ENCODE data around the gene GOLT1A. TPM values are rescaled to one million over a fixed set of nuclear protein-coding genes. Genes with fewer than 3 reads are reported as not detected.

Gene GOLT1A
- total RNA-seq, 4 donors from 2014 or later, result 0.38 TPM; not detected in 3

DNA sequence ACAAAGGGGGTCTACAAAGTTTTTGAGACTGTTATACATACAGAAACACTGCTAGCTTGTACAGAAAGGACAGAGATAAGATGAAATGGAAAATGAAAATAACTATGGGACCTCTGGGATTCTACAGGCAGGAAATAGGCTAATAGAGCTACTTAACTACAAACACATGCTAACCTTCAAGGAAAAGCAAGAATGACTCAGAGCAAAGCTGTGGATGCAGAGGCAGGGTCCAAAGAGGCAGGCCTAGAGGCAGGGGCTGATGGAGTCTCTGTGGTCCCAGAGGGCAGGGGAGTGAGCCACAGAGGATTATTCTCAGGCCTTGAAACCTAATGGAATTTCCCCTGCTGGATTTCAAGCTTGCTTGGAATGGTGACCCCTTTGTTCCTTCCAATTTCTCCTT is 18.7 kb upstream of the GOLT1A start:
- intact Hi-C loops (cut with DNase I), result no loop called here
- H3K4me1 ChIP-seq, result no peaks in the 10 kb centered on the region
- H3K27me3 ChIP-seq, result no peaks in the 10 kb centered on the region
- TF ChIP-seq CTCF (IDR thresholded peaks at IDR 0.05) (no peak), POLR2A (IDR thresholded peaks at IDR 0.05) (no peak)
- H3K27ac ChIP-seq, result no peak overlapping the region
- H3K36me3 ChIP-seq, result peaks cover 0 to 39% (median 0%) of the 10 kb centered on the region in 3 donors
- no peak for DNase-seq
- no peaks in the 10 kb centered on the region for H3K9me3 ChIP-seq
- H3K4me3 ChIP-seq, result no peak overlapping the region

DNA sequence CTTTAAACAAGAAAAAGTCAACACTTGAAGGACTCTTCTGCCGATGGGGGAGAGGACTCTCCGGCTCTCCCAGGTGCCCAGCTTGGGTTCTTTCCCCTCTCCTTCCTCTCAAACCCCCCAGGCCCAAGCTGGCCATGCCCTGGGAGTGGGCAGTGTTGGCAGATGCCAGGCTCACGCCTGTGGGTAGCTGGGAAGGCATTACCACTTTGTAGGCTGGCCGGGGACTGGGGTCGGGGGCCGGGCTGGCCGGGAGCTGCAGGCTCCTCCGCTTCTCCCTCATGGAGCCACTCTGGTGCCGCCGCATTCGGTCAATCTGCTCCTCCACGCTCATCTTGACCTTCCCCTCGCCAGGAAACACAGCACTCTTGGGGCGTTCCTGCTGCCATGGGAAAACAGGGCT is 16.4 kb upstream of the GOLT1A start:
- no peak for DNase-seq
- H3K27ac ChIP-seq, result no peak overlapping the region

GRCh38 chr1:204228896-204229295 is 15.1 kb upstream of the GOLT1A start:
- no peak for DNase-seq
- TF ChIP-seq CTCF (IDR thresholded peaks at IDR 0.05) (no peak), POLR2A (IDR thresholded peaks at IDR 0.05) (no peak)
- 91 to 99% methylated on average over 13 of the region's 13 CpGs for WGBS, 2 donors
- no peak overlapping the region for H3K4me3 ChIP-seq
- intact Hi-C loops (cut with DNase I), result no loop called here
- H3K4me1 ChIP-seq, result peaks cover 0 to 15% (median 0%) of the 10 kb centered on the region in 3 donors
- H3K27ac ChIP-seq, result no peak overlapping the region
- peaks cover 0 to 32% (median 0%) of the 10 kb centered on the region in 3 donors for H3K36me3 ChIP-seq
- H3K27me3 ChIP-seq, result no peaks in the 10 kb centered on the region
- H3K9me3 ChIP-seq, result no peaks in the 10 kb centered on the region

More for the DNA sequence above, 16.4 kb upstream of the GOLT1A start:
- H3K4me1 ChIP-seq, result peaks cover 0 to 15% (median 0%) of the 10 kb centered on the region in 3 donors
- peaks cover 0 to 32% (median 0%) of the 10 kb centered on the region in 3 donors for H3K36me3 ChIP-seq
- TF ChIP-seq POLR2A (IDR thresholded peaks at IDR 0.05) (no peak), CTCF (IDR thresholded peaks at IDR 0.05) (no peak)
- no peak overlapping the region for H3K4me3 ChIP-seq
- H3K9me3 ChIP-seq, result no peaks in the 10 kb centered on the region
- intact Hi-C loops (cut with DNase I), result no loop called here
- no peaks in the 10 kb centered on the region for H3K27me3 ChIP-seq
- WGBS, 2 donors, result 89 to 93% methylated on average over 9 to 13 of the region's 14 CpGs

DNA sequence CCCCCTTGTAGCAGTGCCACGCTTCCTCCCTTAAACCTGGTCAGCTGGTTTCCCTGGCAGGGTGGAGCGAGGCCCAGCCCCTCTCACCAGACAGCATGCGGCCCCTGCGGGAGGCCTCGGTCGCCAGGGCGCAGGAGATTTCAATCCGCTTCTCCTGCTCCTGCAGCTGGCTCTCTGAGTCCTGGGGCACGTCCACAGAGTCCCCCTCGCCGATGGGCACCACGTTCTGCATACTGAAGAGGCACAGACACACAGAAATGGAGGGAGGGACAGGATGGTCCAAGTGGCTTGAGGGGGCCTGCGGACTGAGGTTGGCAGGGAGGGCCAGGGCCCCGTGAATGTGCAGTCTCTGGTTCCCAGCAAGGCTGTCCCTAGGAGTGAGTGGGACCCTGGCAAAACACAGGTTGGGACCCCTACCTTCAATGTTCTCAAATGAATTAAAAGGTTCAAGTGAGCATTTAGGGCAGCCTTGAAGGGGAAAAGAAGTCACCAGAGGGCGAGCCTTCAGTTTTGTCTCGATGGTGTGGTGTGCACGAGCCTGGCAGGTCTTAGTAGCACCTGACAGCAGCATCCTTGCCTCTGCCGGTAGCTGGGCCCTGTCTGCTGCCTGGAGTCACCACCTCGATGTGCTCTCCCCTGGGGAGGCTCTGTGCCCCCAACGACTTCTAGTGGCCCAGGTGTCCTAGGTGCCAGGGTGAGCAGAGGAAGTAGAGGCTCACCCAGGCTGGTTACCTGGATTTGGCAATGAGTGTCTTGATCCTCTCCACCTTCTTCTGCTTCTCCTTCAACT is 14.4 kb upstream of the GOLT1A start:
- TF ChIP-seq CTCF (IDR thresholded peaks at IDR 0.05), result no peak
- no peak for TF ChIP-seq POLR2A (IDR thresholded peaks at IDR 0.05)
- intact Hi-C loops (cut with DNase I), result no loop called here
- DNase-seq, result no peak
- Histone ChIP-seq H3K4me3 (no peak overlapping the region), H3K9me3 (no peaks in the 10 kb centered on the region), H3K4me1 (peaks cover 0 to 15% (median 0%) of the 10 kb centered on the region in 3 donors), H3K36me3 (peaks cover 0 to 32% (median 0%) of the 10 kb centered on the region in 3 donors), H3K27me3 (no peaks in the 10 kb centered on the region), H3K27ac (no peak overlapping the region)
- WGBS, 2 donors, result 73 to 77% methylated on average over 7 to 9 of the region's 20 CpGs

DNA sequence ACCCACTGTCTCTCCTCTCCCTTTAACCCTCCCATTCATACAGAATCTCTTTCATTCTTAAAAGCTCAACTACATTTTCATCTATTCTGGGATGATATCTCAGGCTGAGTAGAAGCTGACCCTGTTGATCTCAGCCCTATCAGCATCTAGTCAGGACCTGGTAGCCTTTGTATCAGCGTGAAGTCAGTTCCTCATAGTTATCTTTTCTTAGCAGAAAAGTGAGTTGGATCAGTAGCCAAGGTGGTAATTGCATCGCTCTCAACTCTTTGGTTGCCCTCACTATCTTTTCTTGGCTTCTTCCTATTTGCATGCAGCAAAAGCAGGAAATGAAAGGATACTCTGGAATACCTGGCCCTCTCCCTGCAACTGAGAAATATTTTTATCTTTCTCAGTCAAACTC is 13.6 kb upstream of the GOLT1A start:
- 92 to 97% methylated on average over 2 of the region's 2 CpGs for WGBS, 2 donors
- Histone ChIP-seq H3K36me3 (peaks cover 0 to 40% (median 0%) of the 10 kb centered on the region in 3 donors), H3K4me3 (no peak overlapping the region), H3K4me1 (peaks cover 0 to 15% (median 0%) of the 10 kb centered on the region in 3 donors), H3K9me3 (no peaks in the 10 kb centered on the region), H3K27me3 (no peaks in the 10 kb centered on the region), H3K27ac (no peak overlapping the region)
- intact Hi-C loops (cut with DNase I), result no loop called here
- no peak for DNase-seq
- TF ChIP-seq CTCF (IDR thresholded peaks at IDR 0.05) (no peak), POLR2A (IDR thresholded peaks at IDR 0.05) (no peak)

All from esophagus squamous epithelium (tissue), 5 donors.